Measurements from ENCODE around the gene MAN2A2. TPM values are rescaled to one million over a fixed set of nuclear protein-coding genes. Genes with fewer than 3 reads are reported as not detected.

The MAN2A2 gene
- polyA plus RNA-seq, 3 donors, result 6.6 to 318 (median 7.3) TPM

DNA sequence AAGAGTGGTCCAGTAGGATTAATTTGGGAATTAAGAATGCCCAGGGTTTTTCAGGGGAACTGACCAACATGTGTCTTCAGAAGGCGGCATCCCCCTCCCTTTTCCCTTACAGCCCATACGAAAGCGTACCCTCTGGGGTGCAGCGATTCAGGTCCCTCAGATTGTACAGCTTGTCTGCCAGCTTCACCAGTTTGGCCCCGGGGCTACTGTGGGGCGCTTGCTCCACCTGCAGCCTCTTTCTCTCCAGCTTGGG is 28.4 kb downstream of the MAN2A2 start:
- no peaks in the 10 kb centered on the region for H3K9me3 Mint-ChIP-seq
- intact Hi-C loops (cut with micrococcal nuclease), result loop anchor here in 1 of 2 donors (2.0 to 5.0 kb wide), 2 partner anchors 15 to 34 kb away; no protein-coding TSS in a partner anchor
- H3K27ac Mint-ChIP-seq, result peak overlapping the region; percentile 92 to 97 (median 97)
- Histone ChIP-seq H3K9me3 (replicated peaks in 1 of 2; ENCODE audit: control insufficient read depth in 1 of 2, insufficient read depth in 1 of 2, low read length in 2 of 2) (no peaks in the 10 kb centered on the region), H3K9ac (ENCODE audit: insufficient read depth, low read length, poor library complexity, severe bottlenecking) (peak overlapping the region; percentile 77), H3K36me3 (replicated peaks in 1 of 2; ENCODE audit: control insufficient read depth in 1 of 2, insufficient read depth in 2 of 2, low read length in 2 of 2) (no peaks in the 10 kb centered on the region), H4K20me1 (ENCODE audit: insufficient read depth, low read length) (no peaks in the 10 kb centered on the region), H3K4me1 (ENCODE audit: control insufficient read depth in 1 of 2, insufficient read depth in 2 of 2, low read length in 2 of 2) (peaks cover 63 to 82% of the 10 kb centered on the region in 2 donors), H3K27me3 (ENCODE audit: control insufficient read depth in 2 of 2, insufficient read depth in 2 of 2, low read length in 2 of 2) (no peaks in the 10 kb centered on the region), H3K4me2 (replicated peaks; ENCODE audit: extremely low read depth, low read length, poor library complexity, severe bottlenecking) (peak overlapping the region; percentile 98), H3K4me3 (replicated peaks in 1 of 3; ENCODE audit: low read depth in 2 of 3, low read length in 3 of 3) (peak overlapping the region; percentile 51 to 81 (median 63)), H2AFZ (ENCODE audit: insufficient read depth, low read depth, low read length, poor library complexity, severe bottlenecking) (peak overlapping the region; percentile 88), H3K27ac (ENCODE audit: low read depth in 1 of 2, low read length in 2 of 2) (peak overlapping the region; percentile 81 to 96), H3K79me2 (ENCODE audit: insufficient read depth, low read length) (peaks cover 33% of the 10 kb centered on the region)
- WGBS (ENCODE audit: insufficient coverage), result 12% methylated on average over 6 of the region's 6 CpGs
- peaks cover 0 to 2% (median 0%) of the 10 kb centered on the region in 3 donors for H3K27me3 Mint-ChIP-seq (ENCODE audit: low read depth in 3 of 3)
- H3K36me3 Mint-ChIP-seq, result peaks cover 6% of the 10 kb centered on the region in 2 donors
- DNase-seq, result no peak
- peaks cover 49% of the 10 kb centered on the region for H3K4me1 Mint-ChIP-seq
- H3K4me3 Mint-ChIP-seq, result peak overlapping the region; percentile 88 to 97
- TF ChIP-seq, protein P1, sequence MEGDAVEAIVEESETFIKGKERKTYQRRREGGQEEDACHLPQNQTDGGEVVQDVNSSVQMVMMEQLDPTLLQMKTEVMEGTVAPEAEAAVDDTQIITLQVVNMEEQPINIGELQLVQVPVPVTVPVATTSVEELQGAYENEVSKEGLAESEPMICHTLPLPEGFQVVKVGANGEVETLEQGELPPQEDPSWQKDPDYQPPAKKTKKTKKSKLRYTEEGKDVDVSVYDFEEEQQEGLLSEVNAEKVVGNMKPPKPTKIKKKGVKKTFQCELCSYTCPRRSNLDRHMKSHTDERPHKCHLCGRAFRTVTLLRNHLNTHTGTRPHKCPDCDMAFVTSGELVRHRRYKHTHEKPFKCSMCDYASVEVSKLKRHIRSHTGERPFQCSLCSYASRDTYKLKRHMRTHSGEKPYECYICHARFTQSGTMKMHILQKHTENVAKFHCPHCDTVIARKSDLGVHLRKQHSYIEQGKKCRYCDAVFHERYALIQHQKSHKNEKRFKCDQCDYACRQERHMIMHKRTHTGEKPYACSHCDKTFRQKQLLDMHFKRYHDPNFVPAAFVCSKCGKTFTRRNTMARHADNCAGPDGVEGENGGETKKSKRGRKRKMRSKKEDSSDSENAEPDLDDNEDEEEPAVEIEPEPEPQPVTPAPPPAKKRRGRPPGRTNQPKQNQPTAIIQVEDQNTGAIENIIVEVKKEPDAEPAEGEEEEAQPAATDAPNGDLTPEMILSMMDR (IDR thresholded peaks at IDR 0.05), result no peak

DNA sequence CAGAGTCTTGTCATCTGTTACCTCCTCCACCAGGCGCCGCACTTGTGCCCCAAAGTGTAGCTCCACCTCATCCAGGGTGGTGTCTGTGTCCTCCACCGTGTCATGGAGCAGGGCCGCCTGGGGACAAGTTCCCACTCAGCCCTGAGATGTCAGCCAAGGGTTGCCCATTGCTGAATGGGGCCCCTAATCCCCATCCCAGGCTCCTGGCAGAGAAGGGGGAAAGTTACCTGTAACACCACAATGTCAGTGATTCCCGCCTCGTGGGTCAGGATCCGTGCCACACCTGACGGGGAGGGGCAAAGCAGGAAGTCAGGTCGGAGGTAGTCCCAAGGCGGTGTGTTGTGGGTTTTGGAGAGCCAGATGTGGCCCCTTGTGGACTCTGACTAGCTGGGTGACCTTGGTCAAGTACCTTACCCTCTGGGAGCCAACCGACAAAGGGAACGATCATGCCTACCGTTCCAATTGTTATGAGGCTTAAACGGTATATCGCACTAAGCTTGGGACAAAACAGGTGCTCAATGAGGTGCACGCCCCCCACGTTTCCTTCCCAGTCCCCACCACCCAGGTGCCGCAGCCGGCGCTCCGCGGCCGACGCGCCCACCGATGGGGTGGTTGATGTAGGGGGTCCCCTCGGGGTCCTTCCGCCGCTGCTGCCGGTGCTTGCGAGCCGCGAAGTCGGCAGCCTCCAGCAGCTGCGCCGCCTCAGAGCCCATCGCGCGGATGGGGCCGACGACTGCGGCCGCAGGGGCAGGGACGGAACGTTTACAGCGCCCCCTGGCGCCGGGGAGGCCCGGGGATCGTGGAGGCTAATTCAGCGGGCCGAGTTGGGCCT is 28.9 kb downstream of the MAN2A2 start, which contains the start of gene HDDC3:
HDDC3 (minus strand) TSS at position 722 of the 832 bp plus-strand sequence; CDS start at position 713, 9 bp downstream.
- Mint-ChIP-seq H3K36me3 (peaks cover 10% of the 10 kb centered on the region in 2 donors), H3K27ac (peak within 1 kb of the TSS; percentile 92 to 97 (median 97)), H3K4me1 (peaks cover 53% of the 10 kb centered on the region), H3K4me3 (peak within 1 kb of the TSS; percentile 88 to 97), H3K27me3 (ENCODE audit: low read depth in 3 of 3) (peaks cover 0 to 2% (median 0%) of the 10 kb centered on the region in 3 donors), H3K9me3 (no peaks in the 10 kb centered on the region)
- no peaks in the 10 kb centered on the region for H3K36me3 ChIP-seq (replicated peaks in 1 of 2; ENCODE audit: control insufficient read depth in 1 of 2, insufficient read depth in 2 of 2, low read length in 2 of 2)
- H3K9me3 ChIP-seq (replicated peaks in 1 of 2; ENCODE audit: control insufficient read depth in 1 of 2, insufficient read depth in 1 of 2, low read length in 2 of 2), result no peaks in the 10 kb centered on the region
- intact Hi-C loops (cut with micrococcal nuclease), result loop anchor here in 1 of 2 donors (2.0 to 5.0 kb wide), 2 partner anchors 15 to 35 kb away; no protein-coding TSS in a partner anchor
- peak within 1 kb of the TSS; percentile 77 for H3K9ac ChIP-seq (ENCODE audit: insufficient read depth, low read length, poor library complexity, severe bottlenecking)
- peaks cover 63 to 87% of the 10 kb centered on the region in 2 donors for H3K4me1 ChIP-seq (ENCODE audit: control insufficient read depth in 1 of 2, insufficient read depth in 2 of 2, low read length in 2 of 2)
- H3K27me3 ChIP-seq (ENCODE audit: control insufficient read depth in 2 of 2, insufficient read depth in 2 of 2, low read length in 2 of 2), result no peaks in the 10 kb centered on the region
- peak; percentile 81 to 84 (median 82) for DNase-seq
- H3K4me3 ChIP-seq (replicated peaks in 1 of 3; ENCODE audit: low read depth in 2 of 3, low read length in 3 of 3), result peak within 1 kb of the TSS; percentile 51 to 81 (median 63)
- TF ChIP-seq, protein P1 (IDR thresholded peaks at IDR 0.05), result peak; percentile 89
- H2AFZ ChIP-seq (ENCODE audit: insufficient read depth, low read depth, low read length, poor library complexity, severe bottlenecking), result peak within 1 kb of the TSS; percentile 88
- H3K4me2 ChIP-seq (replicated peaks; ENCODE audit: extremely low read depth, low read length, poor library complexity, severe bottlenecking), result peak within 1 kb of the TSS; percentile 98
- H3K27ac ChIP-seq (ENCODE audit: low read depth in 1 of 2, low read length in 2 of 2), result peak within 1 kb of the TSS; percentile 81 to 96
- under 1% methylated on average over 37 of the region's 52 CpGs for WGBS (ENCODE audit: insufficient coverage)
- peaks cover 35% of the 10 kb centered on the region for H3K79me2 ChIP-seq (ENCODE audit: insufficient read depth, low read length)
- H4K20me1 ChIP-seq (ENCODE audit: insufficient read depth, low read length), result no peaks in the 10 kb centered on the region
